ENCODE data around the gene SPIRE2. TPM values are rescaled to one million over a fixed set of nuclear protein-coding genes. Genes with fewer than 3 reads are reported as not detected.

Gene SPIRE2
- total and polyA plus RNA-seq, 2 of the 13 experiments (the other 11 are each of a cell fraction or from before 2014, with no cell fraction given) = 13.3 to 37.5 TPM

- TF ChIP-seq CEBPB (IDR thresholded peaks at IDR 0.05; ENCODE audit: borderline replicate concordance, low read depth, low read length) (peak; percentile 51; the same call in 1 of the 2 replicates), RAD51 (IDR thresholded peaks at IDR 0.05; ENCODE audit: borderline replicate concordance) (0 out of 2 replicates have a peak, but pooled peaks have one; percentile 24), SOX5 (CRISPR knock-in tag; IDR thresholded peaks at IDR 0.05; ENCODE audit: borderline replicate concordance) (peak; percentile 18; the same call in 1 of the 2 replicates), SRY (CRISPR knock-in tag; IDR thresholded peaks at IDR 0.05) (peak; percentile 45; the same call in 1 of the 2 replicates), ZC3H13 (CRISPR knock-in tag; IDR thresholded peaks at IDR 0.05) (peak; percentile 75; the same call in 1 of the 2 replicates), SMAD1 (CRISPR knock-in tag; IDR thresholded peaks at IDR 0.05; ENCODE audit: borderline replicate concordance, low read depth) (peak; percentile 55; the same call in 1 of the 2 replicates), ZNF280B (CRISPR knock-in tag; IDR thresholded peaks at IDR 0.05; ENCODE audit: borderline replicate concordance) (peak; percentile 53; the same call in 1 of the 2 replicates), PATZ1 (CRISPR knock-in tag; IDR thresholded peaks at IDR 0.05) (peak; percentile 35), ZBTB38 (CRISPR knock-in tag; IDR thresholded peaks at IDR 0.05) (peak; percentile 95), SCMH1 (CRISPR knock-in tag; IDR thresholded peaks at IDR 0.05; ENCODE audit: borderline replicate concordance) (no peak), MYC (CRISPR knock-in tag; IDR thresholded peaks at IDR 0.05; ENCODE audit: borderline replicate concordance) (peak; percentile 24; the same call in 1 of the 2 replicates), ZBTB7B (CRISPR knock-in tag; IDR thresholded peaks at IDR 0.05) (0 out of 2 replicates have a peak, but pooled peaks have one; percentile 16), SOX13 (IDR thresholded peaks at IDR 0.05) (no peak), SOX13 (CRISPR knock-in tag; conservative IDR thresholded peaks at IDR 0.05 in 1 of 2, IDR thresholded peaks at IDR 0.05 in 1 of 2) (peak in 1 of 2 experiments; percentile 48; a peak in 1 of 4 replicates), SMAD3 (CRISPR knock-in tag; IDR thresholded peaks at IDR 0.05) (peak; percentile 27; the same call in 1 of the 2 replicates), CBX5 (CRISPR knock-in tag; IDR thresholded peaks at IDR 0.05; ENCODE audit: borderline replicate concordance) (peak; percentile 65; the same call in 1 of the 2 replicates), RFXANK (CRISPR knock-in tag; IDR thresholded peaks at IDR 0.05) (no peak), BORCS8-MEF2B (CRISPR knock-in tag; IDR thresholded peaks at IDR 0.05) (0 out of 2 replicates have a peak, but pooled peaks have one; percentile 43), ZNF724P (CRISPR knock-in tag; IDR thresholded peaks at IDR 0.05; ENCODE audit: borderline replicate concordance) (0 out of 2 replicates have a peak, but pooled peaks have one; percentile 48), ZBTB4 (CRISPR knock-in tag; IDR thresholded peaks at IDR 0.05; ENCODE audit: borderline replicate concordance) (peak; percentile 81; the same call in 1 of the 2 replicates), ZMYM3 (CRISPR knock-in tag; IDR thresholded peaks at IDR 0.05) (peak; percentile 81), NR2F6 (IDR thresholded peaks at IDR 0.05) (no peak), NR2F6 (CRISPR knock-in tag; IDR thresholded peaks at IDR 0.05) (0 out of 2 replicates have a peak, but pooled peaks have one; percentile 22), SMAD9 (CRISPR knock-in tag; IDR thresholded peaks at IDR 0.05) (no peak)
Observed at GRCh38 chr16:89821438-89822187, 6.7 kb upstream of the SPIRE2 start (continued).

Data from HepG2 (cell line).